Measurements from ENCODE around the gene PSD.

The PSD gene

DNA sequence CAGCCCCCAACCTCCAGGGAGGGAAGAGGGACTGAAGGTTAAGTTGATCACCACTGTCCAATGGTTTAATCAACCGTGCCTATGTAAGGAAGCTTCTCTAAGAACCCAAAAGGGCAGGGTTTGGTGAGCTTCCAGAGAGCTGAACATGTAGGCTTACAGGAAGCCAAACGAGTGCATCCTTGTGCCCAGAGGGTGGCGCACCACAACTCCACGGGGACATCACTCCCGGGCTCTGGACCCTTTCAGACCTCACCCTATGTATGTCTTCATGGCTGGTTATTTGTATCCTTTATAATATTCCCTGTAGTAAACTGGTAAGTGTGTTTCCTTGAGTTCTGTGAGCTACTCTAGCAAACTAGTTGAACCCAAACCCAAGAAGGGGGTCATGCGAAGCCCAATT lies 34.5 kb downstream of the PSD start:
- peak; percentile 6 for DNase-seq (ENCODE audit: low read depth)

- DNase-seq (ENCODE audit: low read depth): no peak
These were observed 35.7 kb downstream of the PSD start for GRCh38 chr10:102382871-102383270.

GRCh38 chr10:102381983-102382382 lies 36.6 kb downstream of the PSD start:
- DNase-seq (ENCODE audit: low read depth): no peak

GRCh38 chr10:102379383-102379782 lies 39.2 kb downstream of the PSD start:
- no peak for DNase-seq (ENCODE audit: low read depth)

GRCh38 chr10:102376901-102377300 lies 41.7 kb downstream of the PSD start:
- no peak for DNase-seq (ENCODE audit: low read depth)

GRCh38 chr10:102375867-102376266 lies 42.7 kb downstream of the PSD start:
- DNase-seq (ENCODE audit: low read depth): no peak

DNA sequence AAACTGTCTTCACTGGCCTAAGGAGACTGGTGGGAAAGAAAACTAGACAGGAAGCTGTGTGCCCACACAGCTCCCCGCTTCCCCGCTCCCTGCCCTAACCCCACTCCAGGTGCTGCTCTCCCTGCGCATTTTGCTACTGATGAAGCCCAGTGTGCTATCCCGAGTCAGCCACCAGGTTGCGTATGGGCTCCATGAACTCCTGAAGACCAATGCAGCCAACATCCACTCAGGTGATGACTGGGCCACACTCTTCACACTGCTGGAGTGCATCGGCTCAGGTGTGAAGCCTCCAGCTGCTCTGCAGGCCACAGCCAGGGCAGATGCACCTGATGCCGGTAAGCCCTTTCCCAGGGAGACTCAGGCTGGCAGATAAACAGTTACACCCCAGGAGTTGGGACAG lies 43.3 kb downstream of the PSD start:
- no peak for DNase-seq (ENCODE audit: low read depth)

DNA sequence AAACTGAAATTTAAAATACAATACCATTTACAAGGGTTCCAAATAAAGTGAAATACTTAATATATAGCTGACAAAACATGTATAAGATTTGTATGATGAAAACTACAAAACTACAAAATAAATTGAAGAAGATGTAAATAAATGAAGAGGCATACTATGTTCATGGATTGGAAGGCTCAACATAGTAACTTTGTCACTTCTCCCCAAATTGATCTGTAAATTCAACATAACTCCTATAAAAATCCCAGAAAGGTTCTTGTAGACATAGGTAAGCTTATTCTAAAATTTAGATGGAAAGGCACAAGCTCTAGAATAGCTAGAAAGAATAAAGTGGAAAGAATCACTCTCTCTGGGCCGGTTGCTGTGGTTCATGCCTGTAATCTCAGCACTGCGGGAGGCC lies 47.3 kb downstream of the PSD start:
- no peak for DNase-seq (ENCODE audit: low read depth)

DNA sequence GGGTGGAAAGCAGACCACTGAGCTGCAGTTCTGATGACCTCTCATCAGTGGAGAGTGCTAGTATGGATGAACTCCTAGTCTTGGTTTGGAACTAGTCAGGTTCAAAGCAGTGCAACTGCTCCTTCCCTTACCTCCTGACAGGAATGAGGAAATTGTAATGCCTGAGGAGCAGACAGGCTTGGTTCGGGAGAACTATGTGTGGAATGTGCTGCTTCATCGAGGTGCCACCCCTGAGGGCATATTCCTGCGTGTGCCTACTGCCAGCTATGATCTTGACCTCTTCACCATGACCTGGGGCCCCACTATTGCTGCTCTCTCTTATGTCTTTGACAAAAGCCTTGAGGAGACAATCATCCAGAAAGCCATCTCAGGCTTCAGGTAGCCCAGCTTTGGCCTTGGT lies 50.5 kb downstream of the PSD start:
- DNase-seq (ENCODE audit: low read depth): no peak

DNA sequence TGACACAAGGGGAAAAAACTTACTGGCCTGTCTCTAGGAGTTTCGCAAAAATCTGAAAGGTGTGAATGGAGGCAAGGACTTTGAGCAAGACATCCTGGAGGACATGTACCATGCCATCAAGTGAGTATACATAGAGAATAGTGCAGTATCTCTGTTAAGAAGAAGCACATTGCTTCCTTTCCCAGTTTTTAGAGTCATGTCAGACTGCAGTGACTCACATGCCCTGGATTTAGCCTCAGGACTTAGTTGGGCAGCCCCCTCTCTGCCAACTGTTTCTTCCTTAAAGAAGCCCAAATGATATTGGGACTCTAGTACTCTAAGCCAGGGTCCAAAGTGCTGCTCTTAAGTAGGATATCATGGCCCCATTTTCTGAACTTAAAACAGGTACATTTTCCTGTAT lies 51.1 kb downstream of the PSD start:
- no peak for DNase-seq (ENCODE audit: low read depth)

DNA sequence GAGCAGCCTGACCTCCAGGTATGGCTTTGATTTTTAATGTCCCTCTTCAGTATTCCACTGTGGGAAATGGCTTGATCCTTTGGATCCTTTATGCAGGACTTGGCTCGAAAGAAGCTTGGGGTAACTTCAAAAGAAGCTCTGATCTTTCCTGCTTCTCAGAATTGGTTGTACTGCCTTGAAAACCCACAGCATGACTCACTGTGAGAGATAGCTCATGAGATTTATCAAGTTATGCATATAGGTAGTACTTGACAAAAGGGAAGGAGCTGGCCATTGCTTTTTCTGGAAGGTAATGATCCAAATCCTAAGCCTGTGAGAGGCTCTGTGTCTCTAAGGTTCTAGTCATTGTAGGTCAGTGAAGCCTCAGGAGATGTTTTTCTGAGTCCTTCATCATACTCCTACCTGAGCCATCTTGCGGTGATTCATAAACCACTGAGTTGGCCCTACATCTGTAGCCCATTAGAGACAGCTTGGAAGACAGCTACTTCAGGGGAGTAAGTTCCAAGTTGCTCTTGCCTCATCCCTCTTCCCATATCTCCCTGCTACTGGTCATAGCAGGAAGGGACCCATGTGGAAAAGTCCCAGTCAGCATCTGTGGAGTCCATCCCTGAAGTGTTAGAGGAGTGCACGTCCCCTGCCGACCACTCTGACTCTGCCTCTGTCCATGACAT lies 59.7 kb downstream of the PSD start:
- DNase-seq (ENCODE audit: low read depth): no peak

DNA sequence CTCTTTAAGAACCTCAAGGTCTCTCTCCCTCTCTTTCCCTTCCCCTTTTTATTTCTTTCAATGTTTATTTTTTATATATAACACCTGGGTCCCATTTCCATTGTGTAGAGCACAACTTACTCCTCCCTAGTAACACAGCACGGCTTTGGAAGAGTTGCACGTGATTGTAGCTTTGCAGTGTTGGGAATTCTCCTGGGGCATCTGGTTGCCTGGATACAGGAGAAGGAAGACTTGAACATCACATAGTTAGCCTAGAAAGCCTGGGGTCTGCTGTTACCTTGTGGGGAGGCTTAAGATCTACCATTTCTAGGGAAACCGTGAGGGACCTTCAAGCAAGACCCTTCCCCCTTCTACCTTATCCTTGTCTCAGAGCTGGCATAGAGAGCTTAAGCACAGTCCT lies 64.1 kb downstream of the PSD start:
- DNase-seq (ENCODE audit: low read depth): no peak

All from stromal cell of bone marrow (primary cell).